Ovary (tissue), 3 donors: ENCODE measurements around the gene SLC5A11.

Experiments
- POLR2A ChIP-seq: fragments of 450-650 bp; IDR thresholded peaks from one replicate; pipeline ENCODE4 v1.6.1; 2017; ENCODE audit warnings: antibody characterized with exemption, mild to moderate bottlenecking, moderate library complexity
- TF ChIP-seq, protein P1 (sequence below), 3 donors: fragments of 450-650 bp in 2 of 3; fragments of 200-600 bp in 1 of 3; IDR thresholded peaks; one replicate each; pipeline versions ENCODE4 v1.5.1 to v1.8.0; 2016 to 2022; ENCODE audit warnings: antibody characterized with exemption in 3 of 3, mild to moderate bottlenecking in 1 of 3
- donor health status: DM: no; HTN: no; CAD: no.

- TF ChIP-seq, protein P1, sequence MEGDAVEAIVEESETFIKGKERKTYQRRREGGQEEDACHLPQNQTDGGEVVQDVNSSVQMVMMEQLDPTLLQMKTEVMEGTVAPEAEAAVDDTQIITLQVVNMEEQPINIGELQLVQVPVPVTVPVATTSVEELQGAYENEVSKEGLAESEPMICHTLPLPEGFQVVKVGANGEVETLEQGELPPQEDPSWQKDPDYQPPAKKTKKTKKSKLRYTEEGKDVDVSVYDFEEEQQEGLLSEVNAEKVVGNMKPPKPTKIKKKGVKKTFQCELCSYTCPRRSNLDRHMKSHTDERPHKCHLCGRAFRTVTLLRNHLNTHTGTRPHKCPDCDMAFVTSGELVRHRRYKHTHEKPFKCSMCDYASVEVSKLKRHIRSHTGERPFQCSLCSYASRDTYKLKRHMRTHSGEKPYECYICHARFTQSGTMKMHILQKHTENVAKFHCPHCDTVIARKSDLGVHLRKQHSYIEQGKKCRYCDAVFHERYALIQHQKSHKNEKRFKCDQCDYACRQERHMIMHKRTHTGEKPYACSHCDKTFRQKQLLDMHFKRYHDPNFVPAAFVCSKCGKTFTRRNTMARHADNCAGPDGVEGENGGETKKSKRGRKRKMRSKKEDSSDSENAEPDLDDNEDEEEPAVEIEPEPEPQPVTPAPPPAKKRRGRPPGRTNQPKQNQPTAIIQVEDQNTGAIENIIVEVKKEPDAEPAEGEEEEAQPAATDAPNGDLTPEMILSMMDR (IDR thresholded peaks at IDR 0.05), result no peak
- no peak for TF ChIP-seq POLR2A
Observed at GRCh38 chr16:24819462-24820040, 26.2 kb upstream of the SLC5A11 start.
